Measurements from ENCODE around the gene TMBIM4. TPM values are rescaled to one million over a fixed set of nuclear protein-coding genes. Genes with fewer than 3 reads are reported as not detected.

The TMBIM4 gene
- total and polyA plus RNA-seq, 10 of the 15 experiments (the other 5 are each of a cell fraction or from before 2014, with no cell fraction given): 38.8 to 341 (median 82.8) TPM

DNA sequence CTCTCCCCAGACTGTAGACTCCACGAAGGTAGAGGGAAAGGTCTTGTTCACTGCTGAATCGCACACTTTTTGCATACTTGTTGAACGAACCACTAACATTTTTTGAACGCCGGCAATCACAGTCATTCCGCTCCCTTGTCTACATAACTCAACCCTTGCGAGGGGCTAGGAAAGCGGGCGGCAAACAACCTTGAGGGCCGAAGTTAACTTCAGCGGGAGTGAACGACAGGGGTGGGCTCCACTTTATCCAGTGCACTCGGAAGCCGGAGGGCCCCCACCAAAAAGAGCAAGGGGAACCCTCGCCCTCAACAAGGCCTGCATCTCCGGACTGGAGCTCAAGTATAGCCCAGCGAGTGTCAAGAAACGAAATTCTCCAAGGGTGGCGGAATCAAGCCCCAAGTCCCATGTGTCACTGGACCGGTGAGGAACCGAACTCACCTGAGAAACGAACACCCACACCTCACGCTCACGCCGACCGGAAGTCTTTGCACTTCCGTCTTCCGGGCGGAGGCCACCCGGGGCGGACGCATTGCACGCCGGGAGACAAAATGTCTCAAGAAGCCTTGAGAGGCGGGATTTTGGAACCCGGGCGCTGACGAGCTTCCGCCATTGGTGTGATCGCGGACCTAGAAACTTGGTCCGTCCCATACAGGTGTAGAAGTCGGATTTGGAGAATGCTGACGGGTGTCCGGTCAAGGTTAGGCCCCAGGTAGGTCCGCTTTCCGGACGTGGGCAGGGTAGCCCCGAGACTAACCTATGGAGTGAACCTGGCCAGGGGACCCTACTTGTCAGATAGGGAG is 39.3 kb downstream of the TMBIM4 start, which contains the start of gene LLPH (continued):
- TF ChIP-seq POLR2AphosphoS5 (IDR thresholded peaks at IDR 0.05; ENCODE audit: low read length) (peak; percentile 97), GATAD2B (conservative IDR thresholded peaks at IDR 0.05; ENCODE audit: low read depth) (peak; percentile 58; the same call in 1 of the 2 replicates), BMI1 (IDR thresholded peaks at IDR 0.05; ENCODE audit: borderline replicate concordance) (no peak), NKRF (conservative IDR thresholded peaks at IDR 0.05) (peak; percentile 83), SIN3A (IDR thresholded peaks at IDR 0.05; ENCODE audit: low read depth, low read length) (peak; percentile 93), E2F8 (IDR thresholded peaks at IDR 0.05; ENCODE audit: low read depth, partially characterized antibody) (peak; percentile 87), SRF (IDR thresholded peaks at IDR 0.05; ENCODE audit: low read depth in 2 of 2, low read length in 2 of 2) (0 out of 4 replicates have a peak, but pooled peaks of 1 of the 2 experiments have one; percentile 20), MTA2 (IDR thresholded peaks at IDR 0.05; ENCODE audit: low read depth) (no peak), MYB (IDR thresholded peaks at IDR 0.05; ENCODE audit: borderline replicate concordance, low read depth, low read length) (no peak), TAF1 (IDR thresholded peaks at IDR 0.05; ENCODE audit: borderline replicate concordance, low read depth, low read length) (peak; percentile 99), BACH1 (IDR thresholded peaks at IDR 0.05; ENCODE audit: borderline replicate concordance) (no peak), ZNF622 (IDR thresholded peaks at IDR 0.05) (no peak), POLR2AphosphoS2 (IDR thresholded peaks at IDR 0.05; ENCODE audit: low read depth, low read length) (peak; percentile 89; the same call in 1 of the 2 replicates), MTA3 (IDR thresholded peaks at IDR 0.05; ENCODE audit: borderline replicate concordance, low read length) (peak; percentile 38; the same call in 1 of the 2 replicates), NBN (IDR thresholded peaks at IDR 0.05) (peak; percentile 66; the same call in 1 of the 2 replicates), NR2C1 (IDR thresholded peaks at IDR 0.05) (peak; percentile 54; the same call in 1 of the 2 replicates), IKZF1 (conservative IDR thresholded peaks at IDR 0.05) (peak; percentile 58)
- TF ChIP-seq, protein P1, sequence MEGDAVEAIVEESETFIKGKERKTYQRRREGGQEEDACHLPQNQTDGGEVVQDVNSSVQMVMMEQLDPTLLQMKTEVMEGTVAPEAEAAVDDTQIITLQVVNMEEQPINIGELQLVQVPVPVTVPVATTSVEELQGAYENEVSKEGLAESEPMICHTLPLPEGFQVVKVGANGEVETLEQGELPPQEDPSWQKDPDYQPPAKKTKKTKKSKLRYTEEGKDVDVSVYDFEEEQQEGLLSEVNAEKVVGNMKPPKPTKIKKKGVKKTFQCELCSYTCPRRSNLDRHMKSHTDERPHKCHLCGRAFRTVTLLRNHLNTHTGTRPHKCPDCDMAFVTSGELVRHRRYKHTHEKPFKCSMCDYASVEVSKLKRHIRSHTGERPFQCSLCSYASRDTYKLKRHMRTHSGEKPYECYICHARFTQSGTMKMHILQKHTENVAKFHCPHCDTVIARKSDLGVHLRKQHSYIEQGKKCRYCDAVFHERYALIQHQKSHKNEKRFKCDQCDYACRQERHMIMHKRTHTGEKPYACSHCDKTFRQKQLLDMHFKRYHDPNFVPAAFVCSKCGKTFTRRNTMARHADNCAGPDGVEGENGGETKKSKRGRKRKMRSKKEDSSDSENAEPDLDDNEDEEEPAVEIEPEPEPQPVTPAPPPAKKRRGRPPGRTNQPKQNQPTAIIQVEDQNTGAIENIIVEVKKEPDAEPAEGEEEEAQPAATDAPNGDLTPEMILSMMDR (IDR thresholded peaks at IDR 0.05 in 2 of 3, conservative IDR thresholded peaks at IDR 0.05 in 1 of 3; ENCODE audit: control insufficient read depth in 2 of 3, extremely low read depth in 1 of 3, insufficient read depth in 1 of 3, low read depth in 3 of 3, low read length in 3 of 3): no peak
- TF ChIP-seq, protein P2, sequence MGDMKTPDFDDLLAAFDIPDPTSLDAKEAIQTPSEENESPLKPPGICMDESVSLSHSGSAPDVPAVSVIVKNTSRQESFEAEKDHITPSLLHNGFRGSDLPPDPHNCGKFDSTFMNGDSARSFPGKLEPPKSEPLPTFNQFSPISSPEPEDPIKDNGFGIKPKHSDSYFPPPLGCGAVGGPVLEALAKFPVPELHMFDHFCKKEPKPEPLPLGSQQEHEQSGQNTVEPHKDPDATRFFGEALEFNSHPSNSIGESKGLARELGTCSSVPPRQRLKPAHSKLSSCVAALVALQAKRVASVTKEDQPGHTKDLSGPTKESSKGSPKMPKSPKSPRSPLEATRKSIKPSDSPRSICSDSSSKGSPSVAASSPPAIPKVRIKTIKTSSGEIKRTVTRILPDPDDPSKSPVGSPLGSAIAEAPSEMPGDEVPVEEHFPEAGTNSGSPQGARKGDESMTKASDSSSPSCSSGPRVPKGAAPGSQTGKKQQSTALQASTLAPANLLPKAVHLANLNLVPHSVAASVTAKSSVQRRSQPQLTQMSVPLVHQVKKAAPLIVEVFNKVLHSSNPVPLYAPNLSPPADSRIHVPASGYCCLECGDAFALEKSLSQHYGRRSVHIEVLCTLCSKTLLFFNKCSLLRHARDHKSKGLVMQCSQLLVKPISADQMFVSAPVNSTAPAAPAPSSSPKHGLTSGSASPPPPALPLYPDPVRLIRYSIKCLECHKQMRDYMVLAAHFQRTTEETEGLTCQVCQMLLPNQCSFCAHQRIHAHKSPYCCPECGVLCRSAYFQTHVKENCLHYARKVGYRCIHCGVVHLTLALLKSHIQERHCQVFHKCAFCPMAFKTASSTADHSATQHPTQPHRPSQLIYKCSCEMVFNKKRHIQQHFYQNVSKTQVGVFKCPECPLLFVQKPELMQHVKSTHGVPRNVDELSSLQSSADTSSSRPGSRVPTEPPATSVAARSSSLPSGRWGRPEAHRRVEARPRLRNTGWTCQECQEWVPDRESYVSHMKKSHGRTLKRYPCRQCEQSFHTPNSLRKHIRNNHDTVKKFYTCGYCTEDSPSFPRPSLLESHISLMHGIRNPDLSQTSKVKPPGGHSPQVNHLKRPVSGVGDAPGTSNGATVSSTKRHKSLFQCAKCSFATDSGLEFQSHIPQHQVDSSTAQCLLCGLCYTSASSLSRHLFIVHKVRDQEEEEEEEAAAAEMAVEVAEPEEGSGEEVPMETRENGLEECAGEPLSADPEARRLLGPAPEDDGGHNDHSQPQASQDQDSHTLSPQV (IDR thresholded peaks at IDR 0.05): no peak

All from GM12878 (cell line).